GM12878 (cell line): ENCODE data around the gene CDC14B. TPM values are rescaled to one million over a fixed set of nuclear protein-coding genes. Genes with fewer than 3 reads are reported as not detected.

ENCODE experiments used
- ATAC-seq: fragments of 200-7000 bp; cut with Tn5 transposase; 3 replicates; pipeline ENCODE4 v1.9.1; 2020; ENCODE audit warnings: mild to moderate bottlenecking, moderate library complexity
- BruUV-seq: library from RNA; stranded (reverse); fragments of 400-500 nt; replicated peaks from 2 replicates; lab custom pipeline; 2021; lab: Mats Ljungman, UMichigan
- CTCF ChIA-PET: fragments of 300-600 bp; sonication (Branson Sonifier 250); formaldehyde crosslinking; extraction: SDS; loops from one replicate; lab custom pipeline; 2021; ENCODE audit warnings: inconsistent platforms; lab: Yijun Ruan, JAX
- POLR2A ChIA-PET: fragments of 350-600 bp; formaldehyde crosslinking; extraction: SDS; loops from one replicate; lab custom pipeline; 2021; ENCODE audit warnings: inconsistent platforms; lab: Charles Lee
- RAD21 ChIA-PET: fragments of 300-600 bp; sonication (Branson Sonifier 250); formaldehyde crosslinking; loops from one replicate; lab custom pipeline; 2023; ENCODE audit warnings: antibody characterized with exemption; ENCODE audit not compliant: unreplicated experiment; lab: Charles Lee
- SMC1A ChIA-PET: fragments of 300-600 bp; sonication (Branson Sonifier 250); formaldehyde crosslinking; loops from one replicate; lab custom pipeline; 2023; ENCODE audit not compliant: unreplicated experiment, uncharacterized antibody; lab: Charles Lee
- DNase-seq: peaks from one replicate; pipeline ENCODE4 v3.0.0-alpha.2; 2011; ENCODE audit warnings: low read depth, low spot score
- FAIRE-seq: peaks from 3 replicates; lab custom pipeline; 2011; peaks lifted over from hg19 to GRCh38; lab: Jason Lieb, UNC
- H2AFZ ChIP-seq: 2 replicates; pipeline ENCODE4 v1.6.0; 2011; ENCODE audit warnings: low read depth, low read length, control low read depth; ENCODE audit not compliant: control insufficient read depth
- H3K27ac ChIP-seq: 2 replicates; pipeline ENCODE4 v1.5.1; 2011; ENCODE audit warnings: control low read depth; ENCODE audit not compliant: control insufficient read depth, insufficient read depth
- H3K27me3 ChIP-seq, 2 experiments: replicated peaks in 1 of 2; 2 replicates each; pipeline versions ENCODE4 v1.6.0 to v1.6.1; 2011; ENCODE audit warnings: low read length in 1 of 2; ENCODE audit not compliant: control insufficient read depth in 2 of 2, insufficient read depth in 2 of 2
- H3K36me3 ChIP-seq, 2 experiments: 2 replicates each; pipeline ENCODE4 v1.5.1; 2011; ENCODE audit warnings: low read length in 1 of 2; ENCODE audit not compliant: control insufficient read depth in 2 of 2, insufficient read depth in 2 of 2
- H3K4me1 ChIP-seq: 2 replicates; pipeline ENCODE4 v1.6.1; 2011; ENCODE audit warnings: mild to moderate bottlenecking, low read length, moderate library complexity, mixed read lengths; ENCODE audit not compliant: control insufficient read depth, insufficient read depth
- H3K4me2 ChIP-seq: 2 replicates; pipeline ENCODE4 v1.6.0; 2011; ENCODE audit warnings: control low read depth; ENCODE audit not compliant: control insufficient read depth, insufficient read depth
- H3K4me3 ChIP-seq: fragments of 200-600 bp; sonication (generic); 2 replicates; pipeline ENCODE4 v1.5.1; 2016
- H3K79me2 ChIP-seq: 2 replicates; pipeline ENCODE4 v1.6.0; 2011; ENCODE audit warnings: low read length; ENCODE audit not compliant: control insufficient read depth, insufficient read depth
- H3K9ac ChIP-seq: 2 replicates; pipeline ENCODE4 v1.8.0; 2011; ENCODE audit warnings: low read length, control low read depth, mixed read lengths; ENCODE audit not compliant: control insufficient read depth, insufficient read depth
- H3K9me3 ChIP-seq: replicated peaks from 3 replicates; pipeline ENCODE4 v1.5.1; 2011; ENCODE audit warnings: mild to moderate bottlenecking, low read length; ENCODE audit not compliant: control insufficient read depth, insufficient read depth
- H4K20me1 ChIP-seq: 2 replicates; pipeline ENCODE4 v1.6.0; 2011; ENCODE audit not compliant: control insufficient read depth, insufficient read depth
- ATF2 ChIP-seq: IDR thresholded peaks from 2 replicates; pipeline ENCODE4 v1.6.1; 2012; ENCODE audit warnings: low read length, inconsistent platforms
- ESRRA ChIP-seq: IDR thresholded peaks from 2 replicates; pipeline ENCODE4 v1.6.1; 2012; ENCODE audit warnings: mild to moderate bottlenecking, low read length, improper control_type of control experiment
- FOXM1 ChIP-seq: IDR thresholded peaks from 2 replicates; pipeline ENCODE4 v1.6.1; 2012; ENCODE audit warnings: low read depth, mild to moderate bottlenecking, inconsistent platforms, low read length, moderate library complexity
- HDGF ChIP-seq: fragments of 450-650 bp; IDR thresholded peaks from 2 replicates; pipeline ENCODE4 v1.6.1; 2016; ENCODE audit warnings: antibody characterized with exemption
- IKZF2 ChIP-seq, 2 experiments: fragments of 450-650 bp; IDR thresholded peaks; 2 replicates each; pipeline ENCODE4 v1.6.1; 2017; ENCODE audit warnings: mild to moderate bottlenecking in 2 of 2, moderate library complexity in 2 of 2
- JUND ChIP-seq: IDR thresholded peaks from 2 replicates; pipeline ENCODE4 v1.6.1; 2012; ENCODE audit warnings: low read depth, mild to moderate bottlenecking, low read length, improper control_type of control experiment, moderate library complexity
- KDM1A ChIP-seq: fragments of 200-600 bp; sonication (generic); IDR thresholded peaks from 2 replicates; pipeline ENCODE4 v1.6.1; 2016; ENCODE audit warnings: borderline replicate concordance
- MYC ChIP-seq: IDR thresholded peaks from 2 replicates; pipeline ENCODE4 v1.6.1; 2011; ENCODE audit warnings: mild to moderate bottlenecking, low read length, moderate library complexity, inconsistent platforms; ENCODE audit not compliant: insufficient read depth, insufficient replicate concordance, insufficient read length, severe bottlenecking
- POLR2AphosphoS5 ChIP-seq: IDR thresholded peaks from 2 replicates; pipeline ENCODE4 v1.6.1; 2011; ENCODE audit warnings: mild to moderate bottlenecking, low read length, inconsistent platforms
- POU2F2 ChIP-seq: IDR thresholded peaks from 3 replicates; pipeline ENCODE4 v1.6.1; 2011; ENCODE audit warnings: low read depth, mild to moderate bottlenecking, low read length, borderline replicate concordance
- RBBP5 ChIP-seq: fragments of 200-600 bp; sonication (generic); conservative IDR thresholded peaks from 2 replicates; pipeline ENCODE4 v1.6.1; 2016
- SREBF1 ChIP-seq: IDR thresholded peaks from 2 replicates; pipeline ENCODE4 v1.6.1; 2012; ENCODE audit warnings: mild to moderate bottlenecking, low read length
- SREBF2 ChIP-seq: IDR thresholded peaks from 2 replicates; pipeline ENCODE4 v1.6.1; 2012; ENCODE audit warnings: mild to moderate bottlenecking, low read length
- ZNF207 ChIP-seq: fragments of 450-650 bp; IDR thresholded peaks from 2 replicates; pipeline ENCODE4 v1.6.1; 2014; ENCODE audit warnings: antibody characterized with exemption, mild to moderate bottlenecking, borderline replicate concordance
- ZNF592 ChIP-seq: fragments of 450-650 bp; IDR thresholded peaks from 2 replicates; pipeline ENCODE4 v1.6.1; 2017; ENCODE audit warnings: mild to moderate bottlenecking, moderate library complexity
- WGBS: methylation state at CpG from one replicate; pipeline ENCODE4 v1.1.6; 2016; ENCODE audit warnings: low lambda C conversion rate; ENCODE audit not compliant: insufficient replicate concordance, insufficient coverage; ENCODE audit errors: missing lambda C conversion rate; 5-methylcytosine and 5-hydroxymethylcytosine counted together
- in situ Hi-C: fragments of 300-500 bp; cut with MboI; formaldehyde crosslinking; loops from 9 replicates; pipeline ENCODE4 v1.14.3; 2018; ENCODE audit warnings: mixed read lengths
- intact Hi-C: fragments of 100-400 bp; cut with micrococcal nuclease; formaldehyde crosslinking; loops from one replicate; pipeline ENCODE4 v1.14.2; 2022; ENCODE audit not compliant: unreplicated experiment
- polyA plus RNA-seq, 11 experiments: library from polyadenylated mRNA; depleted of rRNA in 4 of 11; unstranded in 6 of 11; stranded (reverse) in 5 of 11; fragments of >200 nt; fragmentation: Nextera tagmentation in 4 of 11; fragmentation: Illumina TruSeq in 1 of 11; extraction: Ambion mirVana in 4 of 11; extraction: Trizol in 1 of 11; gene quantifications; 1 replicate in 1 of 11; 2 replicates in 10 of 11; pipeline versions ENCODE4 v1.2.1 to v1.2.3, GENCODE V29; 2011 to 2016; ENCODE audit warnings: inconsistent platforms in 2 of 11, missing spikeins in 2 of 11, low read depth in 1 of 11
- total RNA-seq, 4 experiments: library from RNA; depleted of rRNA in 3 of 4; stranded (reverse); fragments of >200 nt in 3 of 4; fragmentation: Illumina TruSeq in 1 of 4; extraction: Trizol in 1 of 4; gene quantifications; 2 replicates each; pipeline versions ENCODE4 v1.2.1 to v1.2.3, GENCODE V29; 2013 to 2021

The CDC14B gene
- total and polyA plus RNA-seq, 10 of the 15 experiments (the other 5 are each of a cell fraction or from before 2014, with no cell fraction given), result 3.7 to 11.7 (median 6.2) TPM

DNA sequence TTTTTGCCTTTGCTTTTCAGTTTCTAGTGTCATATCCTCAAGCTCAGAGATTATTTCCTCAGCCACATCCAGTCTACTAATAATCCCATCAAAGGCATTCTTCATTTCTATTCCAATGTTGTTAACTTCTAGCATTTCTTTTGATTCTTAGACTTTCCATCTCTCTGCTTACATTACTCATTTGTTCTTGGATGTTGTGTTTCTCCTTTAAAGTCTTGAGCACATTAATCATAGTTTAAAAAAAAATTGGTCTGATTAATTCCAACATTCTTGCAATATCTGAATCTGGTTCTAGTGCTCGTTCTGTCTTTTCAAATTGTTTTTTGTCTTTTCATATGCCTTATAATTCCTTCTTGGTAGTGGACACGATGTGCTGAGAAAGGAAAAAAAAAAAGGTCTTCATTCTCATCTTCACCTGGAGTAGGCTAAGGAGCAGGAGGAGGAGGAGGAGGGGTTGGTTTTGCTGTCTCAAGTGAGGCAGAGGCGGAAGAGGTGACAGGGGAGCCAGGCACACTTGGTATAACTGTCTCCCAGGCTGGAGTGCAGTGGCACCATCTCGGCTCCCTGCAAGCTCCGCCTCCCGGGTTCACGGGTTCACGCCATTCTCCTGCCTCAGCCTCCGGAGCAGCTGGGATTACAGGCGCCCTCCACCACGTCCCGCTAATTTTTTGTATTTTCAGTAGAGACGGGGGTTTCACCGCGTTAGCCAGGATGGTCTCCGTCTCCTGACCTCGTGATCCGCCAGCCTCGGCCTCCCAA, 19.1 kb upstream of the CDC14B start:
- RAD21 ChIA-PET, result no interaction called here
- in situ Hi-C loops, result no loop called here

More for the DNA sequence above, 19.1 kb upstream of the CDC14B start:
- H3K36me3 ChIP-seq, result no peaks in the 10 kb centered on the region
- intact Hi-C loops, result no loop called here
- TF ChIP-seq FOXM1 (no peak), POLR2AphosphoS5 (no peak), SREBF1 (no peak), KDM1A (no peak), MYC (no peak), ZNF207 (no peak), HDGF (no peak), POU2F2 (no peak), SREBF2 (no peak), IKZF2 (IDR thresholded peaks at IDR 0.05) (no peak), RBBP5 (no peak), ESRRA (no peak), ATF2 (no peak), JUND (no peak), ZNF592 (no peak)
- no peaks in the 10 kb centered on the region for H3K9me3 ChIP-seq
- H3K4me3 ChIP-seq, result no peak overlapping the region
- ATAC-seq (no peak), DNase-seq (no peak), FAIRE-seq (no peak)
- no peaks in the 10 kb centered on the region for H3K79me2 ChIP-seq
- H3K27me3 ChIP-seq, result no peaks in the 10 kb centered on the region
- H3K4me2 ChIP-seq, result no peak overlapping the region
- H3K9ac ChIP-seq, result no peak overlapping the region
- no TSS peak for BruUV-seq
- ChIA-PET CTCF (no interaction called here), SMC1A (interaction anchor here (0.6 kb wide), 1 partner anchor 299 kb away, joined by 3 read pairs; no protein-coding TSS in a partner anchor), POLR2A (no interaction called here)
- 90% methylated on average over 19 of the region's 19 CpGs for WGBS
- no peaks in the 10 kb centered on the region for H4K20me1 ChIP-seq
- no peak overlapping the region for H2AFZ ChIP-seq
- H3K27ac ChIP-seq, result no peak overlapping the region
- H3K4me1 ChIP-seq, result no peaks in the 10 kb centered on the region
